ENCODE data around the gene PDLIM4. TPM values are rescaled to one million over a fixed set of nuclear protein-coding genes. Genes with fewer than 3 reads are reported as not detected.
A peak's percentile ranks its signal among the peaks of the same experiment; 100 is the strongest.

PDLIM4 gene
- total RNA-seq, 6 experiments from 2014 or later: 0.24 to 0.95 (median 0.40) TPM; not detected in 2

DNA sequence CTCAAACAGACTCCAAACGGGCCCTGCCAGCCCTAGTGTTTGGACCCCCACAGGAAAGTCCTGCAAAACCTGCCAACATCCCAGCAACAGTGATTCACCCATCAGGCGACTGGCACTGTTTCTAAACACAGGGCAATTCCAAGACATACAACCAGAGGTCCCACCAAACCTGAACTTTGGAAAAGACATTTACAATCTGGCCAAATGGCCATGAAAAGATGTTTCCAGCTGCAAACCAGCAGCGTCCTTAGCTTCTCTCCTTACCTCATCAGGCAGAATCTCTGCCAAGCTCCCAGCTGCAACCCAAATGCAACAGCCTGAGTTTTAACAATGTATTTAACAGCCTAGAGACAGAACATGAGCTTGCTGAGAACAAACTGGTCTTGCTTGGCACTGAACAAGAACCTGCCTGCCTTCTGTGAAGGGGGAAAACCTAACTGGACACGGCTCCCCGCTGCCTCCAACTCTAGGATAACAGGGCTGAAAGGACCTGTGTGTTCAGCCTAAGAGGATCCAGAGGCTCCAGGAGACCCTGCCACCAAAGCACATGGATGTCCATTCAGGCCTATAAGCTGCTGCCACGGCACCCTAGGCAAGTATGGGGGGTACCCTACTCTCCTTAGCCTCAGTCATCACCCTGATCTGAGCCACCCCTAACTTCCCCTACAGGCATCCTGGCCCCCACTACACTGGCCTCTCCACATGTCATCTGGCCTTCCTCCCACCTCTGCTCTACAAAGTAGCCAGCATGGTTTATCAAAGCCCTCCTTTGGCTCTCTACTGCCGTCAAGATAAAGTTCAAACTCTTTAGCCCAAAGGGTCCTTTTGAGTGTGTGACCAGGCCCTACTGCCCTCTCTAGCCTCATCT lies 35.5 kb upstream of the PDLIM4 start:
- no peak overlapping the region for H3K27ac ChIP-seq
- no peaks in the 10 kb centered on the region for H3K27me3 ChIP-seq
- intact Hi-C loops (cut with DNase I): no loop called here
- H3K9me3 ChIP-seq: no peaks in the 10 kb centered on the region
- TF ChIP-seq POLR2A (IDR thresholded peaks at IDR 0.05): no peak
- no peak overlapping the region for H3K4me3 ChIP-seq
- peaks cover 0 to 9% (median 0%) of the 10 kb centered on the region in 4 donors for H3K4me1 ChIP-seq
- no peaks in the 10 kb centered on the region for H3K36me3 ChIP-seq
- DNase-seq (no peak), ATAC-seq (no peak)
- WGBS (ENCODE audit: insufficient coverage, low coverage, low lambda C conversion rate, missing lambda C conversion rate): 68% methylated on average over 4 of the region's 7 CpGs

DNA sequence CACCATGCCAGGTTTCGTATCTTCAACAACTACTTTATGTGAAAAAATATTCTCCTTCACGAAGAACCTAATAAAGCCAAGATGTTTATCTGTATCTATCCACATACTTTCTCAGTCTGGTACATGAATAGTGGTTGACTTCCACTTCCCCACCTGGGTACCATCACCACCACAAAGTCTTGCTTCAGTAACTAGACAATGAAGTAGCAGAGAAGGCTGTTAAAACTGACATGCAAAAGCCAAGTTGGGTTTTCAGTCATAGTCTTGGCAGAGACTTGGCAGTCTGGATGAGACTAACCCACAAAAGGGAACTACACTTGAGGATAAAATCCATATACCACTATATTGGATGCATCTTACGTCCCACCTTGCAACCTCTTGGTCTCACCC lies 34.9 kb upstream of the PDLIM4 start:
- ATAC-seq (no peak), DNase-seq (no peak)
- Histone ChIP-seq H3K9me3 (no peaks in the 10 kb centered on the region), H3K27me3 (no peaks in the 10 kb centered on the region), H3K27ac (no peak overlapping the region), H3K4me3 (no peak overlapping the region), H3K36me3 (no peaks in the 10 kb centered on the region), H3K4me1 (peaks cover 0 to 10% (median 0%) of the 10 kb centered on the region in 4 donors)
- WGBS (ENCODE audit: insufficient coverage, low coverage, low lambda C conversion rate, missing lambda C conversion rate): 98% methylated on average over 3 of the region's 3 CpGs
- intact Hi-C loops (cut with DNase I): no loop called here
- no peak for TF ChIP-seq POLR2A (IDR thresholded peaks at IDR 0.05)
- TF ChIP-seq, protein P1, sequence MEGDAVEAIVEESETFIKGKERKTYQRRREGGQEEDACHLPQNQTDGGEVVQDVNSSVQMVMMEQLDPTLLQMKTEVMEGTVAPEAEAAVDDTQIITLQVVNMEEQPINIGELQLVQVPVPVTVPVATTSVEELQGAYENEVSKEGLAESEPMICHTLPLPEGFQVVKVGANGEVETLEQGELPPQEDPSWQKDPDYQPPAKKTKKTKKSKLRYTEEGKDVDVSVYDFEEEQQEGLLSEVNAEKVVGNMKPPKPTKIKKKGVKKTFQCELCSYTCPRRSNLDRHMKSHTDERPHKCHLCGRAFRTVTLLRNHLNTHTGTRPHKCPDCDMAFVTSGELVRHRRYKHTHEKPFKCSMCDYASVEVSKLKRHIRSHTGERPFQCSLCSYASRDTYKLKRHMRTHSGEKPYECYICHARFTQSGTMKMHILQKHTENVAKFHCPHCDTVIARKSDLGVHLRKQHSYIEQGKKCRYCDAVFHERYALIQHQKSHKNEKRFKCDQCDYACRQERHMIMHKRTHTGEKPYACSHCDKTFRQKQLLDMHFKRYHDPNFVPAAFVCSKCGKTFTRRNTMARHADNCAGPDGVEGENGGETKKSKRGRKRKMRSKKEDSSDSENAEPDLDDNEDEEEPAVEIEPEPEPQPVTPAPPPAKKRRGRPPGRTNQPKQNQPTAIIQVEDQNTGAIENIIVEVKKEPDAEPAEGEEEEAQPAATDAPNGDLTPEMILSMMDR (IDR thresholded peaks at IDR 0.05): no peak

- H3K27ac ChIP-seq: no peak overlapping the region
- no peak overlapping the region for H3K4me3 ChIP-seq
- TF ChIP-seq POLR2A (IDR thresholded peaks at IDR 0.05): no peak
- TF ChIP-seq, protein P1 (IDR thresholded peaks at IDR 0.05): no peak
- H3K4me1 ChIP-seq: peaks cover 0 to 10% (median 0%) of the 10 kb centered on the region in 4 donors
- no CpG with 5 or more reads among the region's 2 CpGs for WGBS (ENCODE audit: insufficient coverage, low coverage, low lambda C conversion rate, missing lambda C conversion rate)
- intact Hi-C loops (cut with DNase I): no loop called here
- ATAC-seq (no peak), DNase-seq (no peak)
- H3K36me3 ChIP-seq: no peaks in the 10 kb centered on the region
- no peaks in the 10 kb centered on the region for H3K27me3 ChIP-seq
- H3K9me3 ChIP-seq: no peaks in the 10 kb centered on the region
Observed at GRCh38 chr5:132223861-132224260, 33.6 kb upstream of the PDLIM4 start.

GRCh38 chr5:132224716-132225115 lies 32.8 kb upstream of the PDLIM4 start:
- no peak overlapping the region for H3K4me3 ChIP-seq

More at GRCh38 chr5:132224716-132225115, 32.8 kb upstream of the PDLIM4 start:
- H3K4me1 ChIP-seq: peaks cover 0 to 10% (median 0%) of the 10 kb centered on the region in 4 donors
- intact Hi-C loops (cut with DNase I): no loop called here
- H3K9me3 ChIP-seq: no peaks in the 10 kb centered on the region
- no peaks in the 10 kb centered on the region for H3K27me3 ChIP-seq
- no peaks in the 10 kb centered on the region for H3K36me3 ChIP-seq
- 71% methylated on average over 1 of the region's 1 CpG for WGBS (ENCODE audit: insufficient coverage, low coverage, low lambda C conversion rate, missing lambda C conversion rate)
- ATAC-seq (no peak), DNase-seq (peak in 1 of 3 donors; percentile 8)
- TF ChIP-seq POLR2A (IDR thresholded peaks at IDR 0.05): no peak
- TF ChIP-seq, protein P1 (IDR thresholded peaks at IDR 0.05): no peak
- no peak overlapping the region for H3K27ac ChIP-seq
